ENCODE data around the gene REV1.

DNA sequence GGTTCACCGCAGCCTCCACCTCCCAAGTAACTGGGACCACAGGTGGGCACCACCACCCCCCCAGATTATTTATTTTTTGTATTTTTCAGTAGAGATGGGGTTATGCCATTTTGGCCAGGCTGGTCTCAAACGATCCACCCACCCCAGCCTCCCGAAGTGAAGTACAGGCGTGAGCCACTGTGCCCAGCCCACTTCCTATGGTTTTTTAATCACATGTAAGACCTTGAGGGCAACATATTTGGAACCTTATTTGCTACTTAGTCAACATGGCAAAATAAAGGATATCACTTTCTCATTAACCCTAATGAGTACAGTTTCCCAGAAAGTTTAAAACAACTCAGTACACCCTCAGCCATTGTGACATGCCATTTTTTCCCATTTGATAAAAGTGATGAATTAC lies 88.0 kb downstream of the REV1 start:
- TF ChIP-seq POLR2A (IDR thresholded peaks at IDR 0.05; ENCODE audit: borderline replicate concordance, extremely low read depth, insufficient read depth, insufficient read length) = no peak
- TF ChIP-seq, protein P1, sequence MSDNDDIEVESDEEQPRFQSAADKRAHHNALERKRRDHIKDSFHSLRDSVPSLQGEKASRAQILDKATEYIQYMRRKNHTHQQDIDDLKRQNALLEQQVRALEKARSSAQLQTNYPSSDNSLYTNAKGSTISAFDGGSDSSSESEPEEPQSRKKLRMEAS (IDR thresholded peaks at IDR 0.05) = no peak
- TF ChIP-seq, protein P2, sequence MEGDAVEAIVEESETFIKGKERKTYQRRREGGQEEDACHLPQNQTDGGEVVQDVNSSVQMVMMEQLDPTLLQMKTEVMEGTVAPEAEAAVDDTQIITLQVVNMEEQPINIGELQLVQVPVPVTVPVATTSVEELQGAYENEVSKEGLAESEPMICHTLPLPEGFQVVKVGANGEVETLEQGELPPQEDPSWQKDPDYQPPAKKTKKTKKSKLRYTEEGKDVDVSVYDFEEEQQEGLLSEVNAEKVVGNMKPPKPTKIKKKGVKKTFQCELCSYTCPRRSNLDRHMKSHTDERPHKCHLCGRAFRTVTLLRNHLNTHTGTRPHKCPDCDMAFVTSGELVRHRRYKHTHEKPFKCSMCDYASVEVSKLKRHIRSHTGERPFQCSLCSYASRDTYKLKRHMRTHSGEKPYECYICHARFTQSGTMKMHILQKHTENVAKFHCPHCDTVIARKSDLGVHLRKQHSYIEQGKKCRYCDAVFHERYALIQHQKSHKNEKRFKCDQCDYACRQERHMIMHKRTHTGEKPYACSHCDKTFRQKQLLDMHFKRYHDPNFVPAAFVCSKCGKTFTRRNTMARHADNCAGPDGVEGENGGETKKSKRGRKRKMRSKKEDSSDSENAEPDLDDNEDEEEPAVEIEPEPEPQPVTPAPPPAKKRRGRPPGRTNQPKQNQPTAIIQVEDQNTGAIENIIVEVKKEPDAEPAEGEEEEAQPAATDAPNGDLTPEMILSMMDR (IDR thresholded peaks at IDR 0.05 in 2 of 3, conservative IDR thresholded peaks at IDR 0.05 in 1 of 3; ENCODE audit: borderline replicate concordance in 1 of 3, insufficient read depth in 1 of 3, low read depth in 2 of 3, low read length in 2 of 3) = no peak
- TF ChIP-seq JUND (IDR thresholded peaks at IDR 0.05) = no peak
- TF ChIP-seq ZNF274 (IDR thresholded peaks at IDR 0.05; ENCODE audit: low read depth, low read length) = no peak
- TF ChIP-seq RAD21 (IDR thresholded peaks at IDR 0.05; ENCODE audit: low read depth) = no peak
- no peak; the same call in 1 of the 2 replicates for TF ChIP-seq POLR2AphosphoS5 (IDR thresholded peaks at IDR 0.05; ENCODE audit: low read depth, low read length)
- TF ChIP-seq EZH2 (IDR thresholded peaks at IDR 0.05) = no peak
- TF ChIP-seq SP1 (IDR thresholded peaks at IDR 0.05; ENCODE audit: low read depth) = no peak
- TF ChIP-seq EZH2phosphoT487 (IDR thresholded peaks at IDR 0.05; ENCODE audit: borderline replicate concordance) = no peak
